Stimulated activated CD4-positive, alpha-beta T cell treated with anti-CD3 and anti-CD28 coated beads, Interleukin-1b, Interleukin-23, amount 100 ng/mL, for 1 hour (primary cell): Measurements from ENCODE around the gene SUGCT.

Experiments
- DNase-seq, 2 donors: peaks; one replicate each; pipeline ENCODE4 v3.0.0-alpha.2; 2020; ENCODE audit warnings: low read depth in 2 of 2

The SUGCT gene

GRCh38 chr7:40675741-40676140 lies 540.9 kb downstream of the SUGCT start:
- DNase-seq = no peak

- DNase-seq = no peak
Observed at GRCh38 chr7:40676221-40676620, 541.4 kb downstream of the SUGCT start.

- DNase-seq = no peak
Observed at GRCh38 chr7:40680657-40681056, 545.9 kb downstream of the SUGCT start.

GRCh38 chr7:40682696-40683095 lies 547.9 kb downstream of the SUGCT start:
- no peak for DNase-seq

GRCh38 chr7:40694026-40694809 lies 559.4 kb downstream of the SUGCT start:
- no peak for DNase-seq

GRCh38 chr7:40694991-40695390 lies 560.2 kb downstream of the SUGCT start:
- no peak for DNase-seq

- no peak for DNase-seq
Observed at GRCh38 chr7:40697653-40698052, 562.8 kb downstream of the SUGCT start.

GRCh38 chr7:40698214-40698920 lies 563.6 kb downstream of the SUGCT start:
- DNase-seq = no peak

- no peak for DNase-seq
Observed at GRCh38 chr7:40698921-40699260, 564.1 kb downstream of the SUGCT start.

GRCh38 chr7:40700653-40701421 lies 566.0 kb downstream of the SUGCT start:
- no peak for DNase-seq

GRCh38 chr7:40701836-40702551 lies 567.2 kb downstream of the SUGCT start:
- DNase-seq = no peak

- no peak for DNase-seq
Observed at GRCh38 chr7:40704172-40704571, 569.4 kb downstream of the SUGCT start.

GRCh38 chr7:40706829-40707228 lies 572.0 kb downstream of the SUGCT start:
- DNase-seq = no peak

GRCh38 chr7:40709062-40709964 lies 574.5 kb downstream of the SUGCT start:
- DNase-seq = no peak

- no peak for DNase-seq
Observed at GRCh38 chr7:40711706-40712105, 576.9 kb downstream of the SUGCT start.

GRCh38 chr7:40714363-40715052 lies 579.7 kb downstream of the SUGCT start:
- no peak for DNase-seq

- no peak for DNase-seq
Observed at GRCh38 chr7:40715053-40715430, 580.2 kb downstream of the SUGCT start.

- DNase-seq = no peak
Observed at GRCh38 chr7:40716052-40716451, 581.2 kb downstream of the SUGCT start.

- no peak for DNase-seq
Observed at GRCh38 chr7:40717242-40717641, 582.4 kb downstream of the SUGCT start.

- no peak for DNase-seq
Observed at GRCh38 chr7:40720416-40720815, 585.6 kb downstream of the SUGCT start.
